Measurements from ENCODE around the gene INPP5A. TPM values are rescaled to one million over a fixed set of nuclear protein-coding genes. Genes with fewer than 3 reads are reported as not detected.
A peak's percentile ranks its signal among the peaks of the same experiment; 100 is the strongest.

Gene INPP5A
- total RNA-seq, 4 donors from 2014 or later = 16.9 to 58.2 (median 29.5) TPM

DNA sequence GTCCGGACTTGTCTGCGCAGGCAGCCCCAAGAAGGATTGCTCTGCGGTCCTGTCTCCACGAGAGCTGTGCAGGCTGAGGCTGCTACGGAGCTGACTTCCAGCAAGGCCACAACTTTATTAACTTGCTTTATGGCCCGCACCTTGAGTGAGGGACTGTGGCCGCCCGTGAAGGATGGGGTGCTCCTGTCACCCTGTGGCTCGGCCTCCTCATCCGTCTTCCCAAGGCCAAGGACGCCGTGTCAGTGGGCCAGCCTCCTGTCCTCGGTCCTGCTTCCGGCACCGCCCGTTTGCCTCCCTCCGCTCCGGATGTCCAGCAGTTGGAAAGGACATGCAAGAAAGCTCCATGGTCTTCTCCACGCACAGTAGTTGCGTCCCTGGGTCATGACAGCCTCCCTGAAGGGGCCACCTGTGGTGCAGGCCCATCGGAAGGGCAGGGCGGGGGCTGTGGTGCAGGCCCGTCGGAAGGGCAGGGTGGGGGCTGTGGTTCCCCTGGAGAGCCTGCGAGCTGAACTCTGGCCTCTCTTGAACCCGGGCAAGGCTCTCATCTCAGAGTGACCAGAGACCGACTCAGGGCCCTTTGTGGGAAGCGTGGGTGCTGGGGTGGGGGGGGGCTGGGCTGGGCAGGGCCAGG is 161.3 kb downstream of the INPP5A start:
- intact Hi-C loops (cut with DNase I) = no loop called here
- peaks cover 0 to 19% (median 0%) of the 10 kb centered on the region in 3 donors for H3K4me1 ChIP-seq
- H3K27ac ChIP-seq = no peak overlapping the region
- DNase-seq = no peak
- H3K27me3 ChIP-seq = no peaks in the 10 kb centered on the region
- TF ChIP-seq POLR2A (IDR thresholded peaks at IDR 0.05) (no peak), CTCF (IDR thresholded peaks at IDR 0.05) (no peak)
- H3K36me3 ChIP-seq = peaks cover 0 to 55% (median 0%) of the 10 kb centered on the region in 3 donors
- WGBS, 2 donors = 87 to 89% methylated on average over 3 to 16 of the region's 28 CpGs
- no peak overlapping the region for H3K4me3 ChIP-seq
- no peaks in the 10 kb centered on the region for H3K9me3 ChIP-seq

- no peak overlapping the region for H3K4me3 ChIP-seq
Observed at GRCh38 chr10:132699411-132700155, 162.0 kb downstream of the INPP5A start.

DNA sequence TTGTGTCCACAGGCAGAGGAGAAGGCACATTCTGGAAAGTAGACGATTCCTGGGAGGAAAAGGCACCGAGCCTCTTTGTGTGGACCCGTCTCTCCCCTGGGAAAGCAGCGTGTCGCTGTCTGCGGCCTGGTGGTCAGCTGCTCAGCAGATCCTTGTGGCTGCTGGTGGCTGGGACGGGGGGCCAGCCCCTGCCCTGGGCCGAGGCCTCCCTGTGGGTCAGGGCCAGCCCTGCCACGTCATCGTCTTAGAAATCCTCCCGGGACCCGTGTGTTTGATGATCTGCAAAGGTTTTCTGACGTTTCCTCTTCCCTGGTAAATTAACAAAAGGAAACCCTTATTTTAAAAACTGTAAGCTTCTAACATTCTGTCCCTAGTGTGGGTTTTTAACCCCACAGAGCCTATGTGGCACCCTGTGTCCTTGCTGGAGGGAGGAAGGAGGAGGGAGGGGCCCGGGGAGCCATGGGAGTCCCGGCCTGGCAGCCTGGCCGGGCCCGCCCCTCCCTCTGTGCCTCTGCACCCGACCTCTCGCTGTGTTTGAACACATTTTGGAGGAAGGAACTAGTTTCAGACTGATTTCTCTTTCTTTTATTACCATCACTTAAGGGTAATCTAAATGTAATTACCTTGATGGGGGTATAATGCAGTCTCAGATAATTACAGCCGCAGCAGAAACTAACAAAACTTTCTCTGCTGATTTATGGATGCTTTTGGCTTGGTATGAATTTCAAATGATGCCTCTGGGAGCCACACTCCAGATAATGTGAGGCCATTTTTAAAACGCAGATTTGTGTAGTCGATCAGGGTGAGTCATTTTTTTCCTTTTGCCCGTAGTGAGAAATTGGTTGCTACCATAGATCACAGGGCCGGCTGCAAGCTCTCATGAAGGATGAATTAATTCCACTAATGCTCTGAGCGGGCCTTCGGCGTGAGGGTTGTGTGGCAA is 162.8 kb downstream of the INPP5A start:
- intact Hi-C loops (cut with DNase I) = no loop called here
- no peak for TF ChIP-seq CTCF (IDR thresholded peaks at IDR 0.05)
- TF ChIP-seq POLR2A (IDR thresholded peaks at IDR 0.05) = no peak
- H3K4me1 ChIP-seq = peaks cover 0 to 19% (median 0%) of the 10 kb centered on the region in 3 donors

More at GRCh38 chr10:132699411-132700155, 162.0 kb downstream of the INPP5A start:
- WGBS, 2 donors = 90% methylated on average over 2 of the region's 18 CpGs; no CpG with 5 or more reads in 1 of the 2 donors
- intact Hi-C loops (cut with DNase I) = no loop called here
- peaks cover 0 to 63% (median 0%) of the 10 kb centered on the region in 3 donors for H3K36me3 ChIP-seq
- H3K27ac ChIP-seq = peak overlapping the region in 3 of 4 donors; percentile 11 to 61 (median 57)
- no peaks in the 10 kb centered on the region for H3K27me3 ChIP-seq
- no peak for DNase-seq
- TF ChIP-seq POLR2A (IDR thresholded peaks at IDR 0.05) (no peak), CTCF (IDR thresholded peaks at IDR 0.05) (no peak)
- peaks cover 0 to 19% (median 0%) of the 10 kb centered on the region in 3 donors for H3K4me1 ChIP-seq
- no peaks in the 10 kb centered on the region for H3K9me3 ChIP-seq

DNA sequence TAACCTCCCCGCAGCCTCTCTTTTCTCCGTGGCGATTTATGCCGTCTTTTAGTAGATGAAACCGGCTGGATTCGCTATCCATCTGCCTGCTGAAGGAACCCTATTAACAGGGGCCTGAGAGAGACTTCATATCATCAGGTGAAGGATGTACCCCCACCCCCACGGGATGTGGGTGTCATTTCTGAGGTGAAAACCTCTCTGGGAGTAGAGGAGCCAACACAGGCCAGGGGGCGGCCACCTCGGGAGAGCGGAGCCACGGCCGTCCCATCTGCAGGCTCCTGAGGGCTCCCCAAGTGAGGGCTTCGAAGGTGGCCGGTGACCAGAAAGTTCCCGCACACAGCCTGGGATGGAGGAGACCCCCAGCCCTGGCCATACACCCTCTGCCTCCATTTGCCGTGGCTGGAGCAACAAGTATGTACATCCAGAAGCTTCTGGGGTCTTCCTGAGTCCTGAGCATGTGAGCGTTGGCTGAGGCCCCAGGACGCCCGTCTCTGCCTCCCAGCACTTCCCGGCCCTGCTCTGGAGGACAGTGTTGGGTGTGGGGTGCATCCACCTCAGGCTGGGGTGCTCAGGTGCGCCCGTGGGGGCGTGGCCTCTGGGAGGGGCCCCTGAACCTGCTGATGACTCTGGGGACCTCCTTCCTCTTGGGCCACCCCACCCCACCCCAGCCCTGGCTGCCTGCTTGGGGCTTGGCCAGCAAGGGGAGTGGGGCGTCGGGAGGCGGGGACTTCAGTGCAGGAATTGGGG is 163.7 kb downstream of the INPP5A start:
- Histone ChIP-seq H3K9me3 (peaks cover 0 to 14% (median 10%) of the 10 kb centered on the region in 3 donors), H3K36me3 (peaks cover 0 to 79% (median 7%) of the 10 kb centered on the region in 3 donors), H3K27me3 (no peaks in the 10 kb centered on the region), H3K27ac (peak overlapping the region in 2 of 4 donors; percentile 44 to 57), H3K4me1 (peaks cover 0 to 19% (median 0%) of the 10 kb centered on the region in 3 donors), H3K4me3 (no peak overlapping the region)
- 88 to 95% methylated on average over 11 to 14 of the region's 26 CpGs for WGBS, 2 donors
- DNase-seq = no peak
- intact Hi-C loops (cut with DNase I) = no loop called here
- TF ChIP-seq CTCF (IDR thresholded peaks at IDR 0.05) (no peak), POLR2A (IDR thresholded peaks at IDR 0.05) (no peak)

More for the DNA sequence above, 162.8 kb downstream of the INPP5A start:
- H3K27me3 ChIP-seq = no peaks in the 10 kb centered on the region
- peaks cover 0 to 71% (median 5%) of the 10 kb centered on the region in 3 donors for H3K36me3 ChIP-seq
- H3K27ac ChIP-seq = peak overlapping the region in 3 of 4 donors; percentile 11 to 61 (median 57)
- H3K4me3 ChIP-seq = no peak overlapping the region
- peaks cover 0 to 6% (median 6%) of the 10 kb centered on the region in 3 donors for H3K9me3 ChIP-seq
- WGBS, 2 donors = 70 to 79% methylated on average over 23 to 24 of the region's 27 CpGs
- no peak for DNase-seq
